PC-9 (cell line): ENCODE measurements around the gene FOXJ3. TPM values are rescaled to one million over a fixed set of nuclear protein-coding genes. Genes with fewer than 3 reads are reported as not detected.

Source experiments
- BruUV-seq: library from RNA; stranded (reverse); fragments of 400-500 nt; replicated peaks from 2 replicates; lab custom pipeline; 2021; lab: Mats Ljungman, UMichigan
- CTCF ChIA-PET: fragments of 300-600 bp; sonication (Branson Sonifier 250); formaldehyde crosslinking; loops from one replicate; lab custom pipeline; 2022; ENCODE audit warnings: antibody characterized with exemption; lab: Charles Lee
- POLR2A ChIA-PET: fragments of 300-600 bp; sonication (Branson Sonifier 250); formaldehyde crosslinking; loops from one replicate; lab custom pipeline; 2022; ENCODE audit warnings: antibody characterized with exemption; ENCODE audit not compliant: unreplicated experiment; lab: Charles Lee
- DNase-seq, 2 experiments: peaks; one replicate each; pipeline versions ENCODE4 v3.0.0 to v3.0.0-alpha.2; 2015 to 2022; ENCODE audit warnings: mixed read lengths in 1 of 2
- H2AFZ ChIP-seq: fragments of 200-600 bp; sonication (generic); 2 replicates; pipeline ENCODE4 v1.8.1; 2017; ENCODE audit warnings: antibody characterized with exemption
- H3F3A ChIP-seq: fragments of 200-600 bp; sonication (generic); 2 replicates; pipeline ENCODE4 v1.8.1; 2017; ENCODE audit warnings: antibody characterized with exemption, mild to moderate bottlenecking, low read depth; ENCODE audit not compliant: insufficient read depth
- H3K27ac ChIP-seq: fragments of 200-600 bp; sonication (generic); 2 replicates; pipeline ENCODE4 v1.6.1; 2016; ENCODE audit warnings: mixed run types
- H3K27me3 ChIP-seq: fragments of 200-600 bp; sonication (generic); 2 replicates; pipeline ENCODE4 v1.6.1; 2016; ENCODE audit warnings: low read depth, mixed run types; ENCODE audit not compliant: insufficient read depth
- H3K36me3 ChIP-seq: fragments of 200-600 bp; sonication (generic); 2 replicates; pipeline ENCODE4 v1.6.1; 2016; ENCODE audit warnings: low read depth, mixed run types
- H3K4me1 ChIP-seq: fragments of 200-600 bp; sonication (generic); replicated peaks from 2 replicates; pipeline ENCODE4 v1.6.1; 2016; ENCODE audit warnings: mixed run types; ENCODE audit not compliant: insufficient read depth
- H3K4me2 ChIP-seq: fragments of 200-600 bp; sonication (generic); 2 replicates; pipeline ENCODE4 v1.6.1; 2017; ENCODE audit warnings: mixed run types
- H3K4me3 ChIP-seq: fragments of 200-600 bp; sonication (generic); 2 replicates; pipeline ENCODE4 v1.6.1; 2016; ENCODE audit warnings: mixed run types
- H3K79me2 ChIP-seq: fragments of 200-600 bp; sonication (generic); 2 replicates; pipeline ENCODE4 v1.6.1; 2017; ENCODE audit warnings: low read depth, mixed run types
- H3K9me2 ChIP-seq: fragments of 200-600 bp; sonication (generic); 2 replicates; pipeline ENCODE4 v1.8.1; 2017; ENCODE audit warnings: mild to moderate bottlenecking; ENCODE audit not compliant: insufficient read depth
- H3K9me3 ChIP-seq: fragments of 200-600 bp; sonication (generic); 2 replicates; pipeline ENCODE4 v1.8.1; 2016; ENCODE audit warnings: low read depth; ENCODE audit not compliant: insufficient read depth
- H4K20me1 ChIP-seq: fragments of 200-600 bp; sonication (generic); 2 replicates; pipeline ENCODE4 v1.8.1; 2017; ENCODE audit not compliant: insufficient read depth
- EZH2 ChIP-seq: fragments of 200-600 bp; sonication (generic); IDR thresholded peaks from 2 replicates; pipeline ENCODE4 v1.8.0; 2017; ENCODE audit warnings: antibody characterized with exemption, low read depth
- intact Hi-C: fragments of 100-400 bp; cut with micrococcal nuclease; formaldehyde crosslinking; loops from one replicate; pipeline ENCODE4 v1.10.0; 2022; ENCODE audit not compliant: unreplicated experiment
- total RNA-seq: library from RNA; stranded (reverse); gene quantifications from 2 replicates; pipeline ENCODE4 v1.2.3, GENCODE V29; 2021
- TF ChIP-seq, protein P1 (sequence below): fragments of 200-600 bp; sonication (generic); conservative IDR thresholded peaks from 2 replicates; pipeline ENCODE4 v1.6.1; 2017; ENCODE audit warnings: mixed run types, antibody characterized with exemption, mild to moderate bottlenecking, moderate library complexity

The FOXJ3 gene
- total RNA-seq, 1 experiment from 2014 or later, result 60.4 TPM

DNA sequence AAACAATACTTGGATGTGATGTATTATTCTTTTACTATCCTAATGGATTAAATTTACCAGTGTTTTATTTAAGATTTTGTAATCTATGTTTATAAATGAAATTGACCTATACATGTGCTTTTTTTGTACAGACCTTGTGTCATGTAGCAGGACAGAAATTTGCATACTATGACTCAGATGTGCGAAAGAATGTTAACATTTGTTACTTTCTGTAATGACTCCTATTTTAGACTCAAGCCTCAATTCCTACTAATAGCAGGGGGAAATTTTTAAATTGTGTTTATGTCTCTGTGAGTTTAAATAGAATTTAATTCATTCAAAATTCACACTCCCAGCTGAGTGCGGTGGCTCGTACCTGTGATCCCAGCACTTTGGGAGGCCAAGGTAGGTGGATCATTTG lies 23.8 kb upstream of the FOXJ3 start:
- no peak overlapping the region for H3K4me2 ChIP-seq
- no peaks in the 10 kb centered on the region for H3K36me3 ChIP-seq
- H3K9me3 ChIP-seq, result no peaks in the 10 kb centered on the region
- CTCF ChIA-PET, result no interaction called here
- no peaks in the 10 kb centered on the region for H3K27me3 ChIP-seq
- H3F3A ChIP-seq, result no peaks in the 10 kb centered on the region
- H4K20me1 ChIP-seq, result no peaks in the 10 kb centered on the region
- POLR2A ChIA-PET, result no interaction called here
- BruUV-seq, result no TSS peak
- no peak for DNase-seq
- intact Hi-C loops, result no loop called here
- H2AFZ ChIP-seq, result no peak overlapping the region
- no peak overlapping the region for H3K4me3 ChIP-seq
- TF ChIP-seq, protein P1, sequence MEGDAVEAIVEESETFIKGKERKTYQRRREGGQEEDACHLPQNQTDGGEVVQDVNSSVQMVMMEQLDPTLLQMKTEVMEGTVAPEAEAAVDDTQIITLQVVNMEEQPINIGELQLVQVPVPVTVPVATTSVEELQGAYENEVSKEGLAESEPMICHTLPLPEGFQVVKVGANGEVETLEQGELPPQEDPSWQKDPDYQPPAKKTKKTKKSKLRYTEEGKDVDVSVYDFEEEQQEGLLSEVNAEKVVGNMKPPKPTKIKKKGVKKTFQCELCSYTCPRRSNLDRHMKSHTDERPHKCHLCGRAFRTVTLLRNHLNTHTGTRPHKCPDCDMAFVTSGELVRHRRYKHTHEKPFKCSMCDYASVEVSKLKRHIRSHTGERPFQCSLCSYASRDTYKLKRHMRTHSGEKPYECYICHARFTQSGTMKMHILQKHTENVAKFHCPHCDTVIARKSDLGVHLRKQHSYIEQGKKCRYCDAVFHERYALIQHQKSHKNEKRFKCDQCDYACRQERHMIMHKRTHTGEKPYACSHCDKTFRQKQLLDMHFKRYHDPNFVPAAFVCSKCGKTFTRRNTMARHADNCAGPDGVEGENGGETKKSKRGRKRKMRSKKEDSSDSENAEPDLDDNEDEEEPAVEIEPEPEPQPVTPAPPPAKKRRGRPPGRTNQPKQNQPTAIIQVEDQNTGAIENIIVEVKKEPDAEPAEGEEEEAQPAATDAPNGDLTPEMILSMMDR, result no peak
- no peak for TF ChIP-seq EZH2
- no peaks in the 10 kb centered on the region for H3K79me2 ChIP-seq
- H3K27ac ChIP-seq, result no peak overlapping the region
- no peaks in the 10 kb centered on the region for H3K4me1 ChIP-seq
- H3K9me2 ChIP-seq, result no peaks in the 10 kb centered on the region

DNA sequence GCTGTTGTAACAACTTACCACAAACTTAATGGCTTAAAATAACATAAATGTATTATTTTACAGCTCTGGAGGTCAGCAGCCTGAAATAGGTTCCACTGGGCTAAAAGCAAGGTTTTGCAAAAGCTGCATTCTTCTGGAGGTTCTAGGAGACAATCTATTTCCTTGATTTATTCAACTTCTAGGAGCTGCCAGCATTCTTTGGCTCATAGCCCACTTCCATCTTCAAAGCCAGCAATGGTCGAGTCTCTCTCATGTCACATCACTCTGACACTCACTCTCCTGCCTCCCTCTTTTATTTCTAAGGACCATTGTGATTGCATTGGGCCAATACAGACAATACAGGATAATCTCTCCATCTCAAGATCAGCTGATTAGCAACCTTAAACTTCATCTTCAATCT lies 15.1 kb upstream of the FOXJ3 start:
- Histone ChIP-seq H3K36me3 (no peaks in the 10 kb centered on the region), H4K20me1 (no peaks in the 10 kb centered on the region), H3K9me3 (no peaks in the 10 kb centered on the region), H3K9me2 (no peaks in the 10 kb centered on the region), H3K4me1 (no peaks in the 10 kb centered on the region), H3K4me2 (no peak overlapping the region), H3K4me3 (no peak overlapping the region), H2AFZ (no peak overlapping the region), H3F3A (no peaks in the 10 kb centered on the region), H3K27ac (no peak overlapping the region), H3K27me3 (no peaks in the 10 kb centered on the region), H3K79me2 (no peaks in the 10 kb centered on the region)
- no TSS peak for BruUV-seq
- TF ChIP-seq EZH2, result no peak
- TF ChIP-seq, protein P1, result no peak
- POLR2A ChIA-PET, result interaction anchor here (0.8 kb wide), 1 partner anchor 22 kb away, joined by 6 read pairs; no protein-coding TSS in a partner anchor
- CTCF ChIA-PET, result interaction anchor here (0.6 kb wide), 1 partner anchor 491 kb away, joined by 3 read pairs; no protein-coding TSS in a partner anchor
- DNase-seq, result no peak
- intact Hi-C loops, result no loop called here

DNA sequence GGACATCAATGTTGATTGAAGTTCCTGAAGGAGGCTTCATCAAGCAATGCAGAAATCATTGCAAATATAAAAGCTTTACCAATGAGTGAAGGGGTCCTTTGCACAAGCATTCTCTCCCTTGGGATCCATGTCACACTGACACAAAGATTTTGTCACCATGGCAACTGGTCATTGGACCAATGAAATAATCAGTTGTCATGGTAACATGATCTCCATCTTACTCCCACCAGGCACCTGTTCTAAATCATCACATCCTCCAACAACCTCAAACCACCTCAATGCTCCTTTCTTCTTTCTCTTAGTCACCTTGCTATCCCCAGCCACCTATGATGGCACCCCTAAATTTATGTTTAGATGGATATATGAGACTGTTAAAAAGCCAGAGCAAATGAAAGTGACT lies 13.5 kb upstream of the FOXJ3 start:
- ChIA-PET CTCF (no interaction called here), POLR2A (no interaction called here)
- H3K27ac ChIP-seq, result no peak overlapping the region
- H3F3A ChIP-seq, result no peaks in the 10 kb centered on the region
- no peak overlapping the region for H3K4me2 ChIP-seq
- H2AFZ ChIP-seq, result no peak overlapping the region
- no peaks in the 10 kb centered on the region for H3K9me3 ChIP-seq
- no peaks in the 10 kb centered on the region for H3K27me3 ChIP-seq
- no peaks in the 10 kb centered on the region for H4K20me1 ChIP-seq
- no peak for DNase-seq
- no TSS peak for BruUV-seq
- intact Hi-C loops, result no loop called here
- H3K79me2 ChIP-seq, result no peaks in the 10 kb centered on the region
- no peaks in the 10 kb centered on the region for H3K9me2 ChIP-seq
- no peaks in the 10 kb centered on the region for H3K36me3 ChIP-seq
- TF ChIP-seq EZH2, result no peak
- no peak overlapping the region for H3K4me3 ChIP-seq
- H3K4me1 ChIP-seq, result no peaks in the 10 kb centered on the region

DNA sequence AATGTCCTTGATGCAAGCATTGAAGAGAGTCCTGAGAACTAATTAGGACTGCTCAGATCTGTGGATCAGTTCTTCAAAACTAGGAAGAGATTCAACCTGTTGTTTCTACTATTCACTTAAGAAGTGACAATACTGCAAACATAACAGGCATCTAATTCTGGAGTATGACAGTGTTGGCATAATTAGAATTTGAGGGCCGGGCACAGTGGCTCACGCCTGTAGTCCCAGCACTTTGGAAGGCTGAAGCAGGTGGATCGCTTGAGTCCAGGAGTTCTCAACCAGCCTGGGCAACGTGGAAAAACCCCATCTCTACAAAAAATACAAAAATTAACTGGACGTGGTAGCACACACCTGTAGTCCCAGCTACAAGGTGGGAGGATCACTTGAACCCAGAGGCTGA lies 8.0 kb upstream of the FOXJ3 start:
- peaks cover 36% of the 10 kb centered on the region for H3K4me1 ChIP-seq
- POLR2A ChIA-PET, result no interaction called here
- no TSS peak for BruUV-seq

More for the DNA sequence above, 8.0 kb upstream of the FOXJ3 start:
- no peak for DNase-seq
- CTCF ChIA-PET, result no interaction called here
- H3K4me3 ChIP-seq, result no peak overlapping the region
- H3K36me3 ChIP-seq, result no peaks in the 10 kb centered on the region
- peaks cover 24% of the 10 kb centered on the region for H3F3A ChIP-seq
- H4K20me1 ChIP-seq, result no peaks in the 10 kb centered on the region
- no peaks in the 10 kb centered on the region for H3K9me3 ChIP-seq
- H2AFZ ChIP-seq, result no peak overlapping the region
- H3K27ac ChIP-seq, result no peak overlapping the region
- no peaks in the 10 kb centered on the region for H3K9me2 ChIP-seq
- no peak overlapping the region for H3K4me2 ChIP-seq
- TF ChIP-seq, protein P1, result no peak
- TF ChIP-seq EZH2, result no peak
- no peaks in the 10 kb centered on the region for H3K27me3 ChIP-seq
- intact Hi-C loops, result no loop called here
- H3K79me2 ChIP-seq, result 0 out of 2 replicates have a peak, but pooled peaks cover under 1% of the 10 kb centered on the region
